Measurements from ENCODE around the gene ANKZF1. TPM values are rescaled to one million over a fixed set of nuclear protein-coding genes. Genes with fewer than 3 reads are reported as not detected.

Gene ANKZF1
- polyA plus RNA-seq, 1 of the 3 experiments (the other 2 are of a cell fraction), result 22.3 TPM

DNA sequence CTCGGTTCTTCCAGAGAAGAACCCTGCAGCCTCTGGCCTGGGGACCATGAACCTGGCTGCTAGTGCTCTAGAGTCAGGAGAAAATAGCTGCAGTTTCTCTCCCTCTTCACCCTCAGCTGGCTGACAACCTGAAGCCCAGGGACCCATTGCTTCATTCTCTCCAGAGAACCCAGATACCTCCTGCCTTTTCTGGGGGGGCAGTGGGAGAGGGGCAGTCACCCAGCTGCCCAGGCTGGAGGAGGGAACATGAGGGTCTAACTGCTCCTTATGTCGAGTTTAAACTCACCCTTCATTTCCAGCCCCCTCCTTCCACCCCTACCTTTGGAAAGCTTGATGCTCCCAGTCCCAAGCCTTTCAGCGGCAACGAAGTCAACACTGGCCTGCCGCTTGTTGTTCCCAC, 30.6 kb upstream of the ANKZF1 start:
- no peak overlapping the region for H3K4me2 ChIP-seq
- no peak overlapping the region for H3K27ac ChIP-seq (ENCODE audit: low read depth in 2 of 2, low read length in 1 of 2)
- H3F3A ChIP-seq (replicated peaks; ENCODE audit: insufficient read depth), result no peaks in the 10 kb centered on the region
- peaks cover 8% of the 10 kb centered on the region; the same call in 1 of the 2 replicates for H3K27me3 ChIP-seq (ENCODE audit: insufficient read depth)
- ChIA-PET CTCF (interaction anchor here (0.6 to 1.6 kb wide), 4 partner anchors 28 to 315 kb away, joined by 3 to 9 read pairs (median 4); no protein-coding TSS in a partner anchor), POLR2A (no interaction called here)
- H3K36me3 ChIP-seq (replicated peaks in 1 of 2; ENCODE audit: control insufficient read depth in 1 of 2, insufficient read depth in 2 of 2, low read length in 1 of 2), result no peaks in the 10 kb centered on the region
- DNase-seq, result no peak
- no peak overlapping the region for H3K9ac ChIP-seq
- no peak for TF ChIP-seq RXRA (IDR thresholded peaks at IDR 0.05; ENCODE audit: borderline replicate concordance, low read depth)
- TF ChIP-seq RAD21 (IDR thresholded peaks at IDR 0.05; ENCODE audit: low read length), result no peak
- TF ChIP-seq, protein P1, sequence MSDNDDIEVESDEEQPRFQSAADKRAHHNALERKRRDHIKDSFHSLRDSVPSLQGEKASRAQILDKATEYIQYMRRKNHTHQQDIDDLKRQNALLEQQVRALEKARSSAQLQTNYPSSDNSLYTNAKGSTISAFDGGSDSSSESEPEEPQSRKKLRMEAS (IDR thresholded peaks at IDR 0.05; ENCODE audit: low read depth), result no peak
- TF ChIP-seq RCOR1 (IDR thresholded peaks at IDR 0.05; ENCODE audit: low read length), result no peak
- no peak for TF ChIP-seq ELF1 (IDR thresholded peaks at IDR 0.05)
- TF ChIP-seq FOSL2 (IDR thresholded peaks at IDR 0.05; ENCODE audit: borderline replicate concordance, low read depth), result no peak
- TF ChIP-seq RFX5 (IDR thresholded peaks at IDR 0.05; ENCODE audit: low read length), result no peak
- TF ChIP-seq, protein P2, sequence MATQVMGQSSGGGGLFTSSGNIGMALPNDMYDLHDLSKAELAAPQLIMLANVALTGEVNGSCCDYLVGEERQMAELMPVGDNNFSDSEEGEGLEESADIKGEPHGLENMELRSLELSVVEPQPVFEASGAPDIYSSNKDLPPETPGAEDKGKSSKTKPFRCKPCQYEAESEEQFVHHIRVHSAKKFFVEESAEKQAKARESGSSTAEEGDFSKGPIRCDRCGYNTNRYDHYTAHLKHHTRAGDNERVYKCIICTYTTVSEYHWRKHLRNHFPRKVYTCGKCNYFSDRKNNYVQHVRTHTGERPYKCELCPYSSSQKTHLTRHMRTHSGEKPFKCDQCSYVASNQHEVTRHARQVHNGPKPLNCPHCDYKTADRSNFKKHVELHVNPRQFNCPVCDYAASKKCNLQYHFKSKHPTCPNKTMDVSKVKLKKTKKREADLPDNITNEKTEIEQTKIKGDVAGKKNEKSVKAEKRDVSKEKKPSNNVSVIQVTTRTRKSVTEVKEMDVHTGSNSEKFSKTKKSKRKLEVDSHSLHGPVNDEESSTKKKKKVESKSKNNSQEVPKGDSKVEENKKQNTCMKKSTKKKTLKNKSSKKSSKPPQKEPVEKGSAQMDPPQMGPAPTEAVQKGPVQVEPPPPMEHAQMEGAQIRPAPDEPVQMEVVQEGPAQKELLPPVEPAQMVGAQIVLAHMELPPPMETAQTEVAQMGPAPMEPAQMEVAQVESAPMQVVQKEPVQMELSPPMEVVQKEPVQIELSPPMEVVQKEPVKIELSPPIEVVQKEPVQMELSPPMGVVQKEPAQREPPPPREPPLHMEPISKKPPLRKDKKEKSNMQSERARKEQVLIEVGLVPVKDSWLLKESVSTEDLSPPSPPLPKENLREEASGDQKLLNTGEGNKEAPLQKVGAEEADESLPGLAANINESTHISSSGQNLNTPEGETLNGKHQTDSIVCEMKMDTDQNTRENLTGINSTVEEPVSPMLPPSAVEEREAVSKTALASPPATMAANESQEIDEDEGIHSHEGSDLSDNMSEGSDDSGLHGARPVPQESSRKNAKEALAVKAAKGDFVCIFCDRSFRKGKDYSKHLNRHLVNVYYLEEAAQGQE (IDR thresholded peaks at IDR 0.05; ENCODE audit: low read depth, low read length), result no peak
- TF ChIP-seq FOXJ3 (CRISPR knock-in tag; IDR thresholded peaks at IDR 0.05), result no peak
- no peak for TF ChIP-seq NFIC (IDR thresholded peaks at IDR 0.05; ENCODE audit: borderline replicate concordance)
- H2AFZ ChIP-seq (ENCODE audit: low read depth), result no peak overlapping the region
- no peaks in the 10 kb centered on the region for H4K20me1 ChIP-seq (ENCODE audit: insufficient read depth)
- WGBS (ENCODE audit: low lambda C conversion rate), result 75% methylated on average over 5 of the region's 5 CpGs
- no peaks in the 10 kb centered on the region for H3K79me2 ChIP-seq (ENCODE audit: insufficient read depth)
- no peaks in the 10 kb centered on the region for H3K9me2 ChIP-seq
- no peaks in the 10 kb centered on the region for H3K4me1 ChIP-seq (ENCODE audit: control insufficient read depth in 1 of 2, insufficient read depth in 2 of 2, low read depth in 1 of 2, low read length in 1 of 2)
- no peak overlapping the region for H3K4me3 ChIP-seq (ENCODE audit: low read depth in 2 of 2, low read length in 1 of 2)
- H3K9me3 ChIP-seq, result no peaks in the 10 kb centered on the region

DNA sequence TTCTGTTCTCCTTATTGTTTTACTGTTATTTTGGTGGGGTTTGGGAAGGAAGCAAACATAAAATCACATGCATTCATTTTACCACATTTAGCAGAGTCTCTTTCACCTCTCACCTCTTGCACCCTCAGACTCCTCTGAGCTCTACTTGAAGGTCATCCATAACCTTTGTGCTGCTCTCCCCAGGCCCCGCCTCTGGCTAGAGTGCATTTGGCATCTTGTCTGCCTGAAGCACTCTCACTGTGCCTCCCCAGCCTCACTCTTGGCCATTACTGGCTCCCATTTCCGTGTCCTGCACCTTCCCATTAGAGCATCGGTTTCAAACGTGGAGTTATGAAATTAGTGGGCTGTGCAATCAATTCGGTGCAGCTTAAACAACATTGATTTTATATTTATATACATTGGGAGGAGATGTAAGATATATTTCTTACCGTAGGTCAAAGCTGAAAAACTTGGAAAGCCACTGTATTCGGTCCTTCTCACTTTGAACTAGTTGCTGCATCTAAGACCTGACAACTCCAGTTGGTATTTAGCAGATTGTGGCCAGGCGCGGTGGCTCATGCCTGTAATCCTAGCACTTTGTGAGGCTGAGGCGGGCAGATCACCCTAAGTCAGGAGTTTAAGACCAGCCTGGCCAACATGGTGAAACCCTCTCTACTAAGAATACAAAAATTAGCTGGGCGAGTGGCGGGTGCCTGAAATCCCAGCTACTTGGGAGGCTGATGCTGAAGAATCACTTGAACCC, 30.0 kb upstream of the ANKZF1 start:
- Histone ChIP-seq H3K9ac (no peak overlapping the region), H3F3A (replicated peaks; ENCODE audit: insufficient read depth) (no peaks in the 10 kb centered on the region), H3K27me3 (ENCODE audit: insufficient read depth) (peaks cover 8% of the 10 kb centered on the region; the same call in 1 of the 2 replicates), H3K4me3 (ENCODE audit: low read depth in 2 of 2, low read length in 1 of 2) (no peak overlapping the region), H3K4me2 (no peak overlapping the region), H3K4me1 (ENCODE audit: control insufficient read depth in 1 of 2, insufficient read depth in 2 of 2, low read depth in 1 of 2, low read length in 1 of 2) (no peaks in the 10 kb centered on the region), H3K27ac (ENCODE audit: low read depth in 2 of 2, low read length in 1 of 2) (no peak overlapping the region), H4K20me1 (ENCODE audit: insufficient read depth) (no peaks in the 10 kb centered on the region), H3K79me2 (ENCODE audit: insufficient read depth) (no peaks in the 10 kb centered on the region), H3K9me3 (no peaks in the 10 kb centered on the region), H3K9me2 (no peaks in the 10 kb centered on the region), H3K36me3 (replicated peaks in 1 of 2; ENCODE audit: control insufficient read depth in 1 of 2, insufficient read depth in 2 of 2, low read length in 1 of 2) (no peaks in the 10 kb centered on the region), H2AFZ (ENCODE audit: low read depth) (no peak overlapping the region)
- DNase-seq, result no peak
- ChIA-PET CTCF (interaction anchor here (0.6 to 1.6 kb wide), 5 partner anchors 23 to 316 kb away, joined by 3 to 9 read pairs (median 3); partner anchors contain the start of gene CNPPD1), POLR2A (no interaction called here)
- TF ChIP-seq GABPA (IDR thresholded peaks at IDR 0.05; ENCODE audit: low read depth) (no peak), SMC3 (IDR thresholded peaks at IDR 0.05; ENCODE audit: low read depth, low read length) (no peak), RAD21 (IDR thresholded peaks at IDR 0.05; ENCODE audit: low read length) (no peak), POLR2AphosphoS5 (IDR thresholded peaks at IDR 0.05; ENCODE audit: low read depth, low read length) (no peak), RXRA (IDR thresholded peaks at IDR 0.05; ENCODE audit: borderline replicate concordance, low read depth) (no peak), FOXJ3 (CRISPR knock-in tag; IDR thresholded peaks at IDR 0.05) (no peak), FOXM1 (IDR thresholded peaks at IDR 0.05; ENCODE audit: low read depth) (no peak), EP300 (IDR thresholded peaks at IDR 0.05; ENCODE audit: borderline replicate concordance in 1 of 2, low read depth in 1 of 2, low read length in 1 of 2) (no peak)
- TF ChIP-seq, protein P1 (IDR thresholded peaks at IDR 0.05; ENCODE audit: low read depth), result no peak
- TF ChIP-seq, protein P3, sequence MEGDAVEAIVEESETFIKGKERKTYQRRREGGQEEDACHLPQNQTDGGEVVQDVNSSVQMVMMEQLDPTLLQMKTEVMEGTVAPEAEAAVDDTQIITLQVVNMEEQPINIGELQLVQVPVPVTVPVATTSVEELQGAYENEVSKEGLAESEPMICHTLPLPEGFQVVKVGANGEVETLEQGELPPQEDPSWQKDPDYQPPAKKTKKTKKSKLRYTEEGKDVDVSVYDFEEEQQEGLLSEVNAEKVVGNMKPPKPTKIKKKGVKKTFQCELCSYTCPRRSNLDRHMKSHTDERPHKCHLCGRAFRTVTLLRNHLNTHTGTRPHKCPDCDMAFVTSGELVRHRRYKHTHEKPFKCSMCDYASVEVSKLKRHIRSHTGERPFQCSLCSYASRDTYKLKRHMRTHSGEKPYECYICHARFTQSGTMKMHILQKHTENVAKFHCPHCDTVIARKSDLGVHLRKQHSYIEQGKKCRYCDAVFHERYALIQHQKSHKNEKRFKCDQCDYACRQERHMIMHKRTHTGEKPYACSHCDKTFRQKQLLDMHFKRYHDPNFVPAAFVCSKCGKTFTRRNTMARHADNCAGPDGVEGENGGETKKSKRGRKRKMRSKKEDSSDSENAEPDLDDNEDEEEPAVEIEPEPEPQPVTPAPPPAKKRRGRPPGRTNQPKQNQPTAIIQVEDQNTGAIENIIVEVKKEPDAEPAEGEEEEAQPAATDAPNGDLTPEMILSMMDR (IDR thresholded peaks at IDR 0.05), result no peak
- TF ChIP-seq, protein P4, sequence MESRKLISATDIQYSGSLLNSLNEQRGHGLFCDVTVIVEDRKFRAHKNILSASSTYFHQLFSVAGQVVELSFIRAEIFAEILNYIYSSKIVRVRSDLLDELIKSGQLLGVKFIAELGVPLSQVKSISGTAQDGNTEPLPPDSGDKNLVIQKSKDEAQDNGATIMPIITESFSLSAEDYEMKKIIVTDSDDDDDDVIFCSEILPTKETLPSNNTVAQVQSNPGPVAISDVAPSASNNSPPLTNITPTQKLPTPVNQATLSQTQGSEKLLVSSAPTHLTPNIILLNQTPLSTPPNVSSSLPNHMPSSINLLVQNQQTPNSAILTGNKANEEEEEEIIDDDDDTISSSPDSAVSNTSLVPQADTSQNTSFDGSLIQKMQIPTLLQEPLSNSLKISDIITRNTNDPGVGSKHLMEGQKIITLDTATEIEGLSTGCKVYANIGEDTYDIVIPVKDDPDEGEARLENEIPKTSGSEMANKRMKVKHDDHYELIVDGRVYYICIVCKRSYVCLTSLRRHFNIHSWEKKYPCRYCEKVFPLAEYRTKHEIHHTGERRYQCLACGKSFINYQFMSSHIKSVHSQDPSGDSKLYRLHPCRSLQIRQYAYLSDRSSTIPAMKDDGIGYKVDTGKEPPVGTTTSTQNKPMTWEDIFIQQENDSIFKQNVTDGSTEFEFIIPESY (IDR thresholded peaks at IDR 0.05; ENCODE audit: borderline replicate concordance, low read depth), result no peak
- 72% methylated on average over 12 of the region's 12 CpGs for WGBS (ENCODE audit: low lambda C conversion rate)

Data from SK-N-SH (cell line).